HepG2 (cell line): Measurements from ENCODE around the gene TRPC4AP. TPM values are rescaled to one million over a fixed set of nuclear protein-coding genes. Genes with fewer than 3 reads are reported as not detected.

Experiments
- ATAC-seq: fragments of 200-7000 bp; cut with Tn5 transposase; 3 replicates; pipeline ENCODE4 v1.9.1; 2020; ENCODE audit warnings: mild to moderate bottlenecking, moderate library complexity
- BruUV-seq: library from RNA; stranded (reverse); fragments of 400-500 nt; replicated peaks from 2 replicates; lab custom pipeline; 2021; lab: Mats Ljungman, UMichigan
- CTCF ChIA-PET: fragments of 300-600 bp; formaldehyde crosslinking; extraction: SDS; loops from one replicate; lab custom pipeline; 2021; ENCODE audit warnings: low total read pairs, inconsistent platforms, low intra/inter-chr PET ratio; lab: Yijun Ruan, JAX
- POLR2A ChIA-PET: fragments of 350-600 bp; sonication (Branson Sonifier 250); formaldehyde crosslinking; loops from one replicate; lab custom pipeline; 2020; ENCODE audit warnings: antibody characterized with exemption, inconsistent platforms; lab: Yijun Ruan, JAX
- DNase-seq: peaks from one replicate; pipeline ENCODE4 v3.0.0-alpha.2; 2015; ENCODE audit warnings: low spot score
- FAIRE-seq: peaks from 3 replicates; lab custom pipeline; 2011; peaks lifted over from hg19 to GRCh38; lab: Jason Lieb, UNC
- H2AFZ ChIP-seq: one replicate; pipeline ENCODE4 v1.6.1; 2011; ENCODE audit warnings: low read length, inconsistent platforms
- H3K27ac ChIP-seq: fragments of 300-600 bp; 3 replicates; pipeline ENCODE4 v1.8.0; 2011; ENCODE audit warnings: mixed run types, mild to moderate bottlenecking, mixed read lengths, low read length, inconsistent platforms; ENCODE audit not compliant: insufficient read depth; ENCODE audit errors: extremely low read length
- H3K27me3 ChIP-seq, 2 experiments: fragments of 200-600 bp in 1 of 2; 2 replicates in 1 of 2; 3 replicates in 1 of 2; pipeline versions ENCODE4 v1.6.0 to v1.8.0; 2011; ENCODE audit warnings: low read length in 2 of 2, mild to moderate bottlenecking in 2 of 2, moderate library complexity in 2 of 2, inconsistent platforms in 1 of 2; ENCODE audit not compliant: insufficient read depth in 2 of 2, control insufficient read depth in 1 of 2
- H3K36me3 ChIP-seq, 2 experiments: fragments of 200-600 bp in 1 of 2; replicated peaks in 1 of 2; 2 replicates in 1 of 2; 3 replicates in 1 of 2; pipeline versions ENCODE4 v1.5.1 to v1.8.0; 2011; ENCODE audit warnings: low read length in 2 of 2, inconsistent platforms in 1 of 2; ENCODE audit not compliant: insufficient read depth in 2 of 2, control insufficient read depth in 1 of 2
- H3K4me1 ChIP-seq: 2 replicates; pipeline ENCODE4 v1.5.1; 2012; ENCODE audit warnings: low read length, inconsistent platforms; ENCODE audit not compliant: insufficient read depth
- H3K4me2 ChIP-seq: 2 replicates; pipeline ENCODE4 v1.6.0; 2011; ENCODE audit warnings: low read depth, low read length, inconsistent platforms
- H3K4me3 ChIP-seq, 3 experiments: fragments of 200-600 bp in 1 of 3; sonication (generic), shearing (Covaris generic) in 1 of 3; replicated peaks in 1 of 3; 2 replicates each; pipeline ENCODE4 v1.5.1; 2011 to 2016; ENCODE audit warnings: low read length in 3 of 3, inconsistent platforms in 2 of 3, low read depth in 2 of 3, mild to moderate bottlenecking in 2 of 3, control low read depth in 1 of 3, mixed read lengths in 1 of 3; ENCODE audit not compliant: insufficient read depth in 1 of 3
- H3K79me2 ChIP-seq: one replicate; pipeline ENCODE4 v1.6.1; 2011; ENCODE audit warnings: low read length, inconsistent platforms; ENCODE audit not compliant: insufficient read depth
- H3K9ac ChIP-seq: 2 replicates; pipeline ENCODE4 v1.6.0; 2011; ENCODE audit warnings: mild to moderate bottlenecking, low read depth, low read length, inconsistent platforms; ENCODE audit not compliant: insufficient read depth
- H3K9me3 ChIP-seq: 2 replicates; pipeline ENCODE4 v1.5.1; 2012; ENCODE audit warnings: mild to moderate bottlenecking, low read length
- H4K20me1 ChIP-seq: 2 replicates; pipeline ENCODE4 v1.6.0; 2011; ENCODE audit warnings: inconsistent platforms, mild to moderate bottlenecking, low read length, moderate library complexity; ENCODE audit not compliant: insufficient read depth
- CCDC6 ChIP-seq: sonication (generic); formaldehyde crosslinking; IDR thresholded peaks from 2 replicates; pipeline ENCODE4 v1.8.1; 2022; ENCODE audit warnings: mild to moderate bottlenecking, missing genetic modification reagents, moderate library complexity
- HCFC1 ChIP-seq: fragments of 150-350 bp; IDR thresholded peaks from 2 replicates; pipeline ENCODE4 v1.6.1; 2014; ENCODE audit warnings: low read depth, low read length
- HHEX ChIP-seq: IDR thresholded peaks from 2 replicates; pipeline ENCODE4 v1.6.1; 2016; ENCODE audit warnings: control low read depth
- MXD4 ChIP-seq: IDR thresholded peaks from 2 replicates; pipeline ENCODE4 v1.6.1; 2016; ENCODE audit warnings: mild to moderate bottlenecking, missing biosample characterization, missing genetic modification reagents
- SETDB1 ChIP-seq: sonication (generic); formaldehyde crosslinking; IDR thresholded peaks from 2 replicates; pipeline ENCODE4 v1.5.1; 2020; ENCODE audit warnings: missing genetic modification reagents, mild to moderate bottlenecking, borderline replicate concordance
- SIX1 ChIP-seq: sonication (generic); formaldehyde crosslinking; IDR thresholded peaks from 2 replicates; pipeline ENCODE4 v1.4.0; 2020; ENCODE audit warnings: missing genetic modification reagents, borderline replicate concordance
- SMAD9 ChIP-seq: sonication (generic); formaldehyde crosslinking; IDR thresholded peaks from 2 replicates; pipeline ENCODE4 v1.5.1; 2020; ENCODE audit warnings: mild to moderate bottlenecking, missing genetic modification reagents
- SNAPC2 ChIP-seq: sonication (generic); formaldehyde crosslinking; IDR thresholded peaks from 2 replicates; pipeline ENCODE4 v1.8.1; 2022; ENCODE audit warnings: mild to moderate bottlenecking, missing genetic modification reagents
- TAF1 ChIP-seq: sonication (generic); formaldehyde crosslinking; IDR thresholded peaks from 2 replicates; pipeline ENCODE4 v1.4.0; 2020; ENCODE audit warnings: missing genetic modification reagents
- TMF1 ChIP-seq: sonication (generic); formaldehyde crosslinking; IDR thresholded peaks from 2 replicates; pipeline ENCODE4 v1.8.1; 2022; ENCODE audit warnings: low read depth, missing genetic modification reagents
- ZMYM4 ChIP-seq: sonication (generic); formaldehyde crosslinking; IDR thresholded peaks from 2 replicates; pipeline ENCODE4 v1.8.1; 2023; ENCODE audit warnings: mild to moderate bottlenecking, missing genetic modification reagents
- ZNF260 ChIP-seq: sonication (generic); formaldehyde crosslinking; IDR thresholded peaks from 2 replicates; pipeline ENCODE4 v1.4.0; 2020; ENCODE audit warnings: missing genetic modification reagents, low read depth, mild to moderate bottlenecking, borderline replicate concordance
- ZNF335 ChIP-seq: sonication (generic); formaldehyde crosslinking; IDR thresholded peaks from 2 replicates; pipeline ENCODE4 v1.4.0; 2020; ENCODE audit warnings: missing genetic modification reagents
- WGBS: methylation state at CpG from one replicate; pipeline ENCODE4 v1.1.6; 2017; ENCODE audit warnings: low lambda C conversion rate; 5-methylcytosine and 5-hydroxymethylcytosine counted together
- in situ Hi-C: cut with HindIII; loops from 2 replicates; pipeline ENCODE4 v1.10.0; 2017; ENCODE audit warnings: low pct_unique_long_range_greater_than_20kb; ENCODE audit not compliant: extremely low pct_ligation_motif_present
- intact Hi-C: fragments of 100-400 bp; cut with micrococcal nuclease; formaldehyde crosslinking; loops from one replicate; pipeline ENCODE4 v1.10.0; 2022; ENCODE audit not compliant: unreplicated experiment
- polyA plus RNA-seq, 8 experiments: library from polyadenylated mRNA; depleted of rRNA in 3 of 8; stranded (reverse) in 7 of 8; unstranded in 1 of 8; fragments of >200 nt; fragmentation: Illumina TruSeq in 4 of 8; extraction: Trizol in 4 of 8; gene quantifications; 2 replicates each; pipeline versions ENCODE4 v1.2.1 to v1.2.3, GENCODE V29; 2011 to 2016; ENCODE audit warnings: low read depth in 4 of 8, missing spikeins in 1 of 8, mixed read lengths in 1 of 8; ENCODE audit not compliant: insufficient read depth in 1 of 8
- total RNA-seq, 5 experiments: library from RNA; depleted of rRNA; stranded (reverse); fragments of >200 nt; fragmentation: Illumina TruSeq; extraction: Trizol; gene quantifications; 2 replicates each; pipeline ENCODE4 v1.2.3, GENCODE V29; 2016; ENCODE audit warnings: low read depth in 1 of 5
- TF ChIP-seq, protein P1 (sequence below): IDR thresholded peaks from 2 replicates; pipeline ENCODE4 v1.6.1; 2012; ENCODE audit warnings: low read depth, low read length, improper control_type of control experiment

TRPC4AP gene
- total and polyA plus RNA-seq, 2 of the 13 experiments (the other 11 are each of a cell fraction or from before 2014, with no cell fraction given): 136 to 137 TPM

DNA sequence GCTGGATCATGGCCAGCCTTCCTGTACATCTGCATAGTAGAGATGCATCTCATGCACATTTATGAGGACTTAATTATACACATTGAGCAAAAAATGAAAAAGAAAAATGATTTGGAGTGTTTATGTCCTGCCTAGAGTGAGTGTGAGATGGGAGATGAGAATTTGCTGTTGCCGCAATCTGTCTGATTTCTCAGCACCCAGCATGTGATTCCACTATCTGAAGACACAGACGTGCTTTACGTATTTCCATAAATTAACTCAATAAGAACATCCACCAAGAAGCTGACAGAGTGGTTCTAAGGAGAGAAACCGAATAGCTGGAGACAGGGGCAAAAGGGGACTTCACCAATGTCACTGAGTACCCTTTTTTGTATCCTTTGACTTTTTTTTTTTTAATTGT, 39.3 kb upstream of the TRPC4AP start:
- 93% methylated on average over 4 of the region's 4 CpGs for WGBS
- ATAC-seq: no peak
- no peak for DNase-seq

More for the DNA sequence above, 39.3 kb upstream of the TRPC4AP start:
- Histone ChIP-seq H3K9ac (no peak overlapping the region), H3K4me1 (peaks cover 11% of the 10 kb centered on the region), H3K36me3 (peaks cover 17 to 36% of the 10 kb centered on the region in 2 experiments), H3K9me3 (no peaks in the 10 kb centered on the region), H4K20me1 (no peaks in the 10 kb centered on the region), H3K4me2 (no peak overlapping the region), H3K27me3 (no peaks in the 10 kb centered on the region), H3K79me2 (no peaks in the 10 kb centered on the region), H2AFZ (no peak overlapping the region), H3K4me3 (no peak overlapping the region), H3K27ac (no peak overlapping the region)
- FAIRE-seq: no peak
- TF ChIP-seq HHEX (CRISPR knock-in tag) (no peak), ZNF260 (CRISPR knock-in tag) (no peak), TMF1 (CRISPR knock-in tag) (no peak), CCDC6 (CRISPR knock-in tag) (no peak), SMAD9 (CRISPR knock-in tag) (no peak), SETDB1 (CRISPR knock-in tag) (no peak), TAF1 (CRISPR knock-in tag) (no peak), SNAPC2 (no peak), ZNF335 (no peak), MXD4 (CRISPR knock-in tag) (no peak), HCFC1 (no peak), SIX1 (CRISPR knock-in tag) (no peak), ZMYM4 (CRISPR knock-in tag) (no peak)
- TF ChIP-seq, protein P1, sequence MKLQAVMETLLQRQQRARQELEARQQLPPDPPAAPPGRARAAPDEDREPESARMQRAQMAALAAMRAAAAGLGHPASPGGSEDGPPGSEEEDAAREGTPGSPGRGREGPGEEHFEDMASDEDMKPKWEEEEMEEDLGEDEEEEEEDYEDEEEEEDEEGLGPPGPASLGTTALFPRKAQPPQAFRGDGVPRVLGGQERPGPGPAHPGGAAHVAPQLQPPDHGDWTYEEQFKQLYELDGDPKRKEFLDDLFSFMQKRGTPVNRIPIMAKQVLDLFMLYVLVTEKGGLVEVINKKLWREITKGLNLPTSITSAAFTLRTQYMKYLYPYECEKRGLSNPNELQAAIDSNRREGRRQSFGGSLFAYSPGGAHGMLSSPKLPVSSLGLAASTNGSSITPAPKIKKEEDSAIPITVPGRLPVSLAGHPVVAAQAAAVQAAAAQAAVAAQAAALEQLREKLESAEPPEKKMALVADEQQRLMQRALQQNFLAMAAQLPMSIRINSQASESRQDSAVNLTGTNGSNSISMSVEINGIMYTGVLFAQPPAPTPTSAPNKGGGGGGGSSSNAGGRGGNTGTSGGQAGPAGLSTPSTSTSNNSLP: no peak
- ChIA-PET CTCF (no interaction called here), POLR2A (interaction anchor here (2.0 kb wide), 1 partner anchor 15 kb away, joined by 7 read pairs; the partner anchor contains the start of gene EDEM2)
- intact Hi-C loops: no loop called here
- BruUV-seq: no TSS peak
- in situ Hi-C loops: loop anchor here (25.0 kb wide), 1 partner anchor 305 kb away; the partner anchor contains the start of gene GDF5
